22Rv1 (cell line): Measurements from ENCODE around the gene SMIM10L2A.

Source experiments
- ZFX ChIP-seq: fragments of 450-650 bp; IDR thresholded peaks from 2 replicates; pipeline ENCODE4 v1.6.1; 2017; ENCODE audit warnings: antibody characterized with exemption, borderline replicate concordance
- TF ChIP-seq, protein P1 (sequence below): fragments of 450-650 bp; IDR thresholded peaks from 2 replicates; pipeline ENCODE4 v1.5.1; 2017; ENCODE audit warnings: mild to moderate bottlenecking

DNA sequence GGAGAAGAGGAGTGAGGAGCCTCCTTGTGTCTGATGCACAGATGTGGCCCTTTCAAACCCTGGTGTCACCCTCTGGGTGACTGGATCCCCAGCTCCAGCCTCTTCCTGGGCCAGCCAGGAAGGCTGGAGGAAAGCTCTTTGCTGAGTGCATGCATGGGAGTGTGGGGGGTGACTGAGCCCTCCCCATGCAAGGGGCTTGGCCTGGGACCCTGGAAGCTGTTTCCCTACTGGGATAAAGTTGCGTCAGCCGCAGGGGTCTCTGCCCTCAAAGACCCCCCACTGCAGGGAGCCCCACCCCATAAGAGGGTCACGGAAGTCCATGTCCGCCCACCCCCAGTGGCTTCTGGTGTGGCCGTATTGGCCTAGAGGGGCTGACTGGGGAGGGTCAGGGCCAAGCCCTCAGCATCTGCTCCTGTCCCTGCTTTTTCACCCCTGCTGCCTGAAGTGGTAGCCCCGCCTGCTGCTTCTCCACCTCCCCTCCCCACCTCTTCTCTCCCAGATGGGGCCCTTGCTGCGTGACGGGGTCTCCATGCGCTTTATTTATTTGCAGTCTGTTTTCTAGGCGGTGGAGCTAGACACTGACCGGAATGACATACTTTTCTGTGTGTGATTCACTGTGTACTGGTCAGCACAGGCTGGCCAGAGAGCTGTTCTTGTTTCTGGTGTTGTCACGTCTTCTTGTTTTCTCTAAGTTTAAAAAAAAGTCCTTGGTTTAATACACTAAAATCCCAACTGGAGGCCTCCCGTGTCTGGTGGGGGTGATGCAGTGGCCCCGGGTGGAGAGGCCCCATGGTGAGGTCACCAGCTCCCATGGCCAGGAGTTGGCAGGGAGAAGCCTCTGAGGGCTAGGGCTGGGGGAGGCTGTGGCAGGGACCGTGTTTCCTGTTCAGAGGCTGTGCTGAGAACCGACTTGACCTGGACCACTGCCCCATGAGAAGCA lies 3.6 kb downstream of the SMIM10L2A start:
- TF ChIP-seq, protein P1, sequence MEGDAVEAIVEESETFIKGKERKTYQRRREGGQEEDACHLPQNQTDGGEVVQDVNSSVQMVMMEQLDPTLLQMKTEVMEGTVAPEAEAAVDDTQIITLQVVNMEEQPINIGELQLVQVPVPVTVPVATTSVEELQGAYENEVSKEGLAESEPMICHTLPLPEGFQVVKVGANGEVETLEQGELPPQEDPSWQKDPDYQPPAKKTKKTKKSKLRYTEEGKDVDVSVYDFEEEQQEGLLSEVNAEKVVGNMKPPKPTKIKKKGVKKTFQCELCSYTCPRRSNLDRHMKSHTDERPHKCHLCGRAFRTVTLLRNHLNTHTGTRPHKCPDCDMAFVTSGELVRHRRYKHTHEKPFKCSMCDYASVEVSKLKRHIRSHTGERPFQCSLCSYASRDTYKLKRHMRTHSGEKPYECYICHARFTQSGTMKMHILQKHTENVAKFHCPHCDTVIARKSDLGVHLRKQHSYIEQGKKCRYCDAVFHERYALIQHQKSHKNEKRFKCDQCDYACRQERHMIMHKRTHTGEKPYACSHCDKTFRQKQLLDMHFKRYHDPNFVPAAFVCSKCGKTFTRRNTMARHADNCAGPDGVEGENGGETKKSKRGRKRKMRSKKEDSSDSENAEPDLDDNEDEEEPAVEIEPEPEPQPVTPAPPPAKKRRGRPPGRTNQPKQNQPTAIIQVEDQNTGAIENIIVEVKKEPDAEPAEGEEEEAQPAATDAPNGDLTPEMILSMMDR = no peak
- TF ChIP-seq ZFX = no peak
